Measurements from ENCODE around the gene MAP2K6.

MAP2K6 gene

GRCh38 chr17:69497161-69497560, 82.7 kb downstream of the MAP2K6 start:
- DNase-seq, result no peak

GRCh38 chr17:69499318-69499717, 84.8 kb downstream of the MAP2K6 start:
- DNase-seq, result no peak

GRCh38 chr17:69500911-69501429, 86.5 kb downstream of the MAP2K6 start:
- no peak for DNase-seq

GRCh38 chr17:69501591-69502468, 87.3 kb downstream of the MAP2K6 start:
- no peak for DNase-seq

- DNase-seq, result no peak
These were observed 89.2 kb downstream of the MAP2K6 start for GRCh38 chr17:69503711-69504110.

- no peak for DNase-seq
These were observed 91.2 kb downstream of the MAP2K6 start for GRCh38 chr17:69505740-69506139.

GRCh38 chr17:69506489-69506888, 92.0 kb downstream of the MAP2K6 start:
- no peak for DNase-seq

GRCh38 chr17:69508814-69509213, 94.3 kb downstream of the MAP2K6 start:
- DNase-seq, result no peak

GRCh38 chr17:69511250-69511649, 96.8 kb downstream of the MAP2K6 start:
- no peak for DNase-seq

- DNase-seq, result no peak
These were observed 98.4 kb downstream of the MAP2K6 start for GRCh38 chr17:69512946-69513345.

- no peak for DNase-seq
These were observed 101.7 kb downstream of the MAP2K6 start for GRCh38 chr17:69516225-69516624.

- no peak for DNase-seq
These were observed 102.4 kb downstream of the MAP2K6 start for GRCh38 chr17:69516911-69517310.

- no peak for DNase-seq
These were observed 104.5 kb downstream of the MAP2K6 start for GRCh38 chr17:69518951-69519350.

GRCh38 chr17:69523244-69523861, 108.9 kb downstream of the MAP2K6 start:
- DNase-seq, result no peak

- DNase-seq, result no peak
These were observed 110.4 kb downstream of the MAP2K6 start for GRCh38 chr17:69524854-69525253.

GRCh38 chr17:69525920-69526841, 111.7 kb downstream of the MAP2K6 start:
- no peak for DNase-seq

- DNase-seq, result no peak
These were observed 113.5 kb downstream of the MAP2K6 start for GRCh38 chr17:69528035-69528434.

- DNase-seq, result no peak
These were observed 119.2 kb downstream of the MAP2K6 start for GRCh38 chr17:69533481-69534234.

GRCh38 chr17:69534235-69534621, 119.7 kb downstream of the MAP2K6 start:
- DNase-seq, result no peak

GRCh38 chr17:69535016-69535570, 120.6 kb downstream of the MAP2K6 start:
- DNase-seq, result no peak

- no peak for DNase-seq
These were observed 124.3 kb downstream of the MAP2K6 start for GRCh38 chr17:69538795-69539194.

- DNase-seq, result no peak
These were observed 124.8 kb downstream of the MAP2K6 start for GRCh38 chr17:69539274-69539673.
